Measurements from ENCODE around the gene POLR3B.
"Not testable (repeated sequence)": the region's sequence is repeated elsewhere in the genome, so short reads cannot be mapped to it uniquely, and the experiment has no call there.

The POLR3B gene

GRCh38 chr12:106343214-106343528, 14.4 kb upstream of the POLR3B start:
- no peak for DNase-seq

- no peak for DNase-seq
Measured at GRCh38 chr12:106344131-106344530, 13.4 kb upstream of the POLR3B start.

- no peak for DNase-seq
Measured at GRCh38 chr12:106345746-106346145, 11.8 kb upstream of the POLR3B start.

- no peak for DNase-seq
Measured at GRCh38 chr12:106348411-106348810, 9.1 kb upstream of the POLR3B start.

GRCh38 chr12:106353175-106353574, 4.4 kb upstream of the POLR3B start:
- DNase-seq: no peak

- no peak for DNase-seq
Measured at GRCh38 chr12:106358396-106359241, 1.1 kb downstream of the POLR3B start.

GRCh38 chr12:106359646-106360399, 2.3 kb downstream of the POLR3B start:
- DNase-seq: no peak

GRCh38 chr12:106360400-106360994, 2.9 kb downstream of the POLR3B start:
- DNase-seq: no peak

GRCh38 chr12:106362971-106363370, 5.4 kb downstream of the POLR3B start:
- DNase-seq: no peak

- DNase-seq: no peak
Measured at GRCh38 chr12:106364261-106364660, 6.7 kb downstream of the POLR3B start.

- DNase-seq: no peak
Measured at GRCh38 chr12:106369624-106370346, 12.2 kb downstream of the POLR3B start.

- no peak for DNase-seq
Measured at GRCh38 chr12:106378788-106379187, 21.2 kb downstream of the POLR3B start.

GRCh38 chr12:106380954-106381353, 23.4 kb downstream of the POLR3B start:
- DNase-seq: no peak

- DNase-seq: not testable (repeated sequence)
Measured at GRCh38 chr12:106381866-106382265, 24.3 kb downstream of the POLR3B start.

- DNase-seq: no peak
Measured at GRCh38 chr12:106386813-106387535, 29.4 kb downstream of the POLR3B start.

GRCh38 chr12:106387848-106388377, 30.4 kb downstream of the POLR3B start:
- peak in 1 of 2 experiments; percentile 26 for DNase-seq

- no peak for DNase-seq
Measured at GRCh38 chr12:106389151-106389550, 31.6 kb downstream of the POLR3B start.

- DNase-seq: no peak
Measured at GRCh38 chr12:106392759-106393158, 35.2 kb downstream of the POLR3B start.

- no peak for DNase-seq
Measured at GRCh38 chr12:106409878-106410277, 52.3 kb downstream of the POLR3B start.

- no peak for DNase-seq
Measured at GRCh38 chr12:106412563-106412962, 55.0 kb downstream of the POLR3B start.

GRCh38 chr12:106415134-106415533, 57.6 kb downstream of the POLR3B start:
- no peak for DNase-seq

- DNase-seq: no peak
Measured at GRCh38 chr12:106416273-106416672, 58.7 kb downstream of the POLR3B start.

All from NCI-H1930 (cell line).